ENCODE measurements around the gene VPS39.
"Not testable (repeated sequence)": the region's sequence is repeated elsewhere in the genome, so short reads cannot be mapped to it uniquely, and the experiment has no call there.

VPS39 gene

GRCh38 chr15:42207674-42208579, at the start of gene VPS39:
TSS of gene VPS39 (minus strand) at chr15:42208304. CDS start at chr15:42208153, 151 bp downstream.
- peak; percentile 66 for DNase-seq

GRCh38 chr15:42253300-42253699, 45.2 kb upstream of the VPS39 start:
- DNase-seq, result no peak

DNA sequence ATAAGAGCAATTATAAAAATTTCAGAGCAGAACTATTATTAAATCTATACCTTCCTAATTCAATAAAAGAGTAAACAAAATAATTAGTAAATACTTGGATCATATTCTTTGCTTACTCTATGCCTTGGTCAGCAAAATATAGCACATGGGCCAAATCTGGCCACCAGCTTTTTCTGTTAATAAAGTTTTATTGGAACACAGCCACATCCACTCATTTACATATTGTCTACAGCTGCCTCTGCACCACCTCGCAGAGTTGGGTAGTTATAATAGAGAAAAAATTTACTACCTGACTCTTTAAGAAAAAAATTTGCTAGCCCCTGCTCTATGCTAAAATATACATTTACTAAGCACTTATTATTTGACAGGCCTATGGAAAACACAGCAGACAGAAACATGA, 32.7 kb upstream of the VPS39 start:
- DNase-seq, result no peak

GRCh38 chr15:42239528-42240182, 31.6 kb upstream of the VPS39 start:
- no peak for DNase-seq

DNA sequence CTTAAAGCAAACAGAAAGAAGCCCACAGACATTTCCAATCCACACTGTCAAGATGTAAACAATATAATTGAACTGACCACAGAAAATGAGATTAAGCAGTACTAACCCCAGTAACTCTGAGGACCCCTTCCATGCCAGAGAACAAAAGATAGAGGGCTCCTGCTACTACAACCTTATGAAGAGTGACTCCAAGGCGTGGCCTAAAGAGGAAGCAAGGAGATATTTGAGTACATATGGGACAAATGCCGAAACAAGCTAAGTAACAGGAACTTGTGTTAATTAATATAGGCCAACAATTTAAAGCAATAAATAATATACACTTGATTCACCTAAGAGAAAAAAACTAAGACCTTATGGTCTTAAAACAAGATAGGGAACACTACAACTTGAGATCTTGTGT, 25.0 kb upstream of the VPS39 start:
- no peak for DNase-seq

DNA sequence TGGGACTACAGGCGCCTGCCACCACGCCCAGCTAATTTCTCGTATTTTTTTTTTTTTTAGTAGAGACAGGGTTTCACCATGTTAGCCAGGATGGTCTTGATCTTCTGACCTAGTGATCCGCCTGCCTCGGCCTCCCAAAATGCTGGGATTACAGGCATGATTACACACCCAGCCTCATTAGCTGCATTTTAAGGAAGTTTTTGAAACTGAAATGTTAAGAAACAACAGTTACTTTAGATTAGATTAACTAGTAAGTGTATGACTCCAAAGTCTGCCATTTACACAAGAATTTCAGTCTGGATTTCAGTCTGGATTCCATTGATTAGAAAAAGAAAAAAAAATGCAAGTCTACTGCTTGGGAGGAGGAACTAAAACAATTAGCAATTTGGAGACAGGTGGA, 24.5 kb upstream of the VPS39 start:
- no peak for DNase-seq

DNA sequence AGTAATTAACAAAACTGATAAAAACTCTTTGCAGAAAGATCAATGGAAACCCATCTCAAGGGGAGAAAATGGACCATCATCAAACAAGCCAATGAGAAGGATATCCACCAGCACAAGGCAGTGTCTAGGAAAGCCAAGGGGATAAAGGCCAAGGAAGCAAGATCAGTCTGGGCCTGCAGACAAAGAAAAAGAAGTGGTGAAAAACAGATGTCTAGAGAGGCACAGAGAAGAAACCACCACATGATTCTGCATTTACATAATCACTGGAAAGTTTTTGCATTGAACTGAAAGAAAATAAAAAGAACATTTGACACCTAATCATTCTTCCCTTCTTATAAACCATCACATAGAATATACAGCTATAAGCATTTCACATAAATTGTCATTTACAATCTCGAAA, 23.0 kb upstream of the VPS39 start:
- no peak for DNase-seq

DNA sequence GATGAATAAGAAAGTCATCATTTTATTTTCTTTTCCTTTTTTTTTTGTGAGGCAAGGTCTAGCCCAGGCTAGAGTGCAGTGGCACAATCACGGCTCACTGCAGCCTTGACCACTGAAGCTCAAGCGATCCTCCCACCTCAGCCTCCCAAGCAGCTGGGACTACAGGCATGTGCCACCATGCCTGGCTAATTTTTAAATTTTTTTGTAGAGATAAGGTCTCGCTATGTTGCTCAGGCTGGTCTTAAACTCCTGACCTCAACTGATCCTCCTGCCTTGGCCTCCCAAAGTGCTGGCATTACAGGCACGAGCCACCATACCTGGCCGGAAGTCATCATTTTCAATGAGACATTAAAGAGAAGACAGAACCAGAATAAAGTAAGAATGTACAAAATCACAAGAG, 20.9 kb upstream of the VPS39 start:
- not testable (repeated sequence) for DNase-seq

- no peak for DNase-seq
Measured at GRCh38 chr15:42228036-42228435, 19.9 kb upstream of the VPS39 start.

DNA sequence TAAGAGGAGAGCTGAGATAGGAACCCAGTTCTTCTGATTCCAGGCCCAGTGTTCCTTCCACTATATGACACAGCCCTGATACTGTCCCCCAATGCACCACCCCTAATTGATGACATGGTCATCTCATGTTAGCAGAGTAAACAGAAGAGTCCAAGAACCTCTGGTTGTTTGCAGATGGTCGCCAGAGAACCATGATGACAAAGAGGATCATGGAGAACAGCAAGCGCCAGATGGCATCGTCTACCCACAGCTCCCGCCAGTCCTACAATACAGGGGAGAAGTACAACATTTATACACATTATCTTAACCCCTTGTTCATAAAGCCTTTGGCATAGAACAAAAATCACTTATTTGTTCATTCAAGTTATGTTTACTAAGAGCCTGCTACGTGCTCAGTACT, 18.5 kb upstream of the VPS39 start:
- DNase-seq, result no peak

- no peak for DNase-seq
Measured at GRCh38 chr15:42220216-42220615, 12.1 kb upstream of the VPS39 start.

DNA sequence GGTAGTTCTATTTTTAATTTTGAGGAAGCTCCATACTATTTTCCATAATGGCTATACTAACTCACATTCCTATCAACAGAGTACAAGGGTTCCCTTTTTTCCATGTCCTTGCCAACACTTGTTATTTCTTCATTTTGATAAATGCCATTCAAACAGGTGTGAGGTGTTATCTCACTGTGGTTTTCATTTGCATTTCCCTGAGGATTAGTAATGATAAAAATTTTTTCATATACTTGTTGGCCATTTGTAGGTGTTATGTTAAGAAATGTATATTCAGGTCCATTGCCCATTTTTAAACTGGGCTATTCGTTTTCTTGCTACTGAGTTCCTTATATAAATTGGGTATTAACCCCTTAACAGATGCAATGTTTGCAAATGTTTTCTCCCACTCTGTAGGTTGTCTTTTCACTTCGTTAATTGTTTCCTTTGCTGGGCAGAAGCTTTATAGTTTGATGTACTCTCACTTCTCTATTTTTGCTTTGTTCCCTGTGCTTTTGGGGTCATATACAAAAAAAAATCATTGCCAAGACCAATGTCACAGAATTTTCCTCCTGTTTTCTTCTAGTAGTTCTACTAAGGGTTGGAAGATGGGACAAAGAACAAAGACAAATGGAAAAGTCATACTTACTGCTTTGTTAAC, 11.0 kb upstream of the VPS39 start:
- DNase-seq, result no peak

- no peak for DNase-seq
Measured at GRCh38 chr15:42217568-42217967, 9.5 kb upstream of the VPS39 start.

- no peak for DNase-seq
Measured at GRCh38 chr15:42215913-42216829, 8.1 kb upstream of the VPS39 start.

DNA sequence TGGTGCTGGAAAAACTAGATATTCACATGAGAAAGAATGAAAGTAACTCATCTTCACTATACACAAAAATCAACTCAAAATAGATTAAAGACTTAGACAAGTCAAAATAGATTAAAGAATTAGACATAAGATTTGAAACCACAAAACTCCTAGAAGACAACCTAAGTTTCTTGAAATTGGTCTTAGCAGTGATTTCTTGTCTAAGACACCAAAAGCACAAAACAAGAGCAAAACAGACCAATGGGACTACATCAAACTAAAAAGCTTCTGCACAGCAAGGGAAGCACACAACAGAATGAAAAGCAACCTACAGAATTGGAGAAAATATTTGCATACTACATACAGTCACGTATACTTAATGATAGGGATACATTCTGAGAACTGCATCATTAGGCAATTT, 6.5 kb upstream of the VPS39 start:
- DNase-seq, result no peak

DNA sequence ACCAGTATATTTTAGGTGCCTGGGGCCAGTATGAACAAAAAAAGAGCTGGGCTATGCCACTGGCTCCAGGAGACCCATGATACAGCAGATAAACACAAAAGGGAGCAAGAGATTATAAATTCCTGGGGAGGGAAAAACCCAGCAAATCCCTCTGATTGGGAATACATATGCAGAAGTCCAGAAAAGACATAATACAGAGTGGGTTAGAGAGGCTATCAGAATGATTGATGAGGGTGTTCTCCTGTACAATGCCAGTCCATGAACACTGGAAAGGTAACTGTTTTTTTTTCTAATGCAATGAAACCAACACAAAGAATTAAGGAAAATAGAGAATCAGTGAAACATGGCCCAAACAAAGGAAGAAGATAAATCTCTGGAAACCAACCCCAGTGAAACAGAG, 5.4 kb upstream of the VPS39 start:
- no peak for DNase-seq

DNA sequence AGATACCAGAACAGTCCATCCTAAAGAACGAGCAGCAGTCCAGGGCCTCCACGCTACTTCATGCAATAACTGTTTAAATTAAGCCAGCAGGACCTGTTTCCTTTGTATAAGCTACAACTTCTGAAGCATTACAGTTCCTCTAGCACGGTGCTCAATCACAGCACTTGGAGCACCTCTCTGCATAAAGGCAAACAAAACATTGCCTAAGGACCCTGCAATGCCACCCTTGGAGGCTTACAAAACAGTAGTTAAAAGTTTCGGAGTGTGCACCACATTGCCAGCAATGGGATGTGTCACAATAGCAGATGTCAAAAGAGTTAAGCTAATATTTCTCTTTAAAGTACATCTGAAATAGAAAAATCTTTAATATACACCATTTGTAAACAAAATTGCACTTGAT, 2.6 kb upstream of the VPS39 start:
- DNase-seq, result no peak

- DNase-seq, result no peak
Measured at GRCh38 chr15:42206406-42206805, 1.7 kb downstream of the VPS39 start.

- no peak for DNase-seq
Measured at GRCh38 chr15:42203891-42204290, 4.2 kb downstream of the VPS39 start.

DNA sequence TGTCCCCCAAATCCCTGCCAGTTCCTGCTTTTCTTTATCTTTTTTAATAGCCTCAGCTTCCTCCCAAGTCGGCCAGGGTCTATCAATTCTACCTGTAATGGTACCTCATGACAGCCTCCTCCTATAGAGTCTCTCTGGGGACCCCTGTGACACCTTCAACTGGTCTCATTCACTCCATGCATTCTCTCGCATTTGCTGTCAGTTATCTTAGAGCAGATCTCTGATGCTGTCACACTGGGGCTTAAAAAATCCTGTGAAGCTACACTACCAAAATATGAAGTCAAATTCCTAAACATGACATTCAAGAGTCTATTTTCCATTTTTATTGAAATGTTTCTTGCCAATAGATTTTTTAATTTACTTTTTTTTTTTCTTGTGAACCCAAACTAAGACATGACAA, 5.5 kb downstream of the VPS39 start:
- DNase-seq, result no peak

GRCh38 chr15:42201801-42202200, 6.3 kb downstream of the VPS39 start:
- no peak for DNase-seq

DNA sequence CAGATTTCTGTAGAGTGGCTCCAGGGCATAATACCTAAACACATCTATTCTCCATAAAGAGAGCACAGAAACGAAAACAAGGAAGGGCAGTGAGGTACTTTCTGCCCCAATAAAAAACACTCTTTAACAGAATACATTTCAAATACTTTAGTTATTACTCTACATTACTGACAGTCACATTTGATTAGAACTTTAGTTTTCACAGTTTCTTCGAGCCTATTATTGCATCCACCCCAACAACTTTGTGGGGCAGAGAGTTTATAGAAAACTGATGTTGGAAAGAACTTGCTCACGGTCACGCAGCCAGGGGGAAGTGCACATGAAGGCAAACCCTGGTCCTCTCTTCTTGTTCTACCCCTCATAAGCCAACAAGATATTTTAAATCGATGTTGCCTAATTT, 9.0 kb downstream of the VPS39 start:
- no peak for DNase-seq

GRCh38 chr15:42198516-42198915, 9.6 kb downstream of the VPS39 start:
- no peak for DNase-seq
